ENCODE results near the gene WDR72. TPM values are rescaled to one million over a fixed set of nuclear protein-coding genes. Genes with fewer than 3 reads are reported as not detected.

The WDR72 gene
- total RNA-seq, 1 donor from 2014 or later = 2.0 TPM

- H3K27ac Mint-ChIP-seq = no peak overlapping the region
- H3K4me3 Mint-ChIP-seq = no peak overlapping the region
- no peaks in the 10 kb centered on the region for H3K36me3 Mint-ChIP-seq
Observed at GRCh38 chr15:53625260-53625659, 134.2 kb downstream of the WDR72 start.

GRCh38 chr15:53618461-53618860, 141.0 kb downstream of the WDR72 start:
- H3K4me1 Mint-ChIP-seq (ENCODE audit: unreplicated experiment) = no peaks in the 10 kb centered on the region
- H3K36me3 Mint-ChIP-seq = no peaks in the 10 kb centered on the region
- H3K27me3 Mint-ChIP-seq = no peaks in the 10 kb centered on the region
- DNase-seq (ENCODE audit: extremely low spot score, unreplicated experiment) = no peak
- no peak overlapping the region for H3K4me3 Mint-ChIP-seq
- H3K9me3 Mint-ChIP-seq = no peaks in the 10 kb centered on the region
- H3K27ac Mint-ChIP-seq = no peak overlapping the region
- no peak for TF ChIP-seq CTCF (conservative IDR thresholded peaks at IDR 0.05)

More at GRCh38 chr15:53625260-53625659, 134.2 kb downstream of the WDR72 start:
- TF ChIP-seq CTCF (conservative IDR thresholded peaks at IDR 0.05) = no peak
- peaks cover 3% of the 10 kb centered on the region for H3K4me1 Mint-ChIP-seq (ENCODE audit: unreplicated experiment)
- H3K9me3 Mint-ChIP-seq = no peaks in the 10 kb centered on the region
- no peak for DNase-seq (ENCODE audit: extremely low spot score, unreplicated experiment)
- peaks cover 3% of the 10 kb centered on the region for H3K27me3 Mint-ChIP-seq

GRCh38 chr15:53611145-53611920, 148.1 kb downstream of the WDR72 start:
- no peaks in the 10 kb centered on the region for H3K9me3 Mint-ChIP-seq
- H3K27ac Mint-ChIP-seq = no peak overlapping the region
- no peaks in the 10 kb centered on the region for H3K4me1 Mint-ChIP-seq (ENCODE audit: unreplicated experiment)
- no peaks in the 10 kb centered on the region for H3K27me3 Mint-ChIP-seq
- TF ChIP-seq CTCF (conservative IDR thresholded peaks at IDR 0.05) = no peak
- H3K4me3 Mint-ChIP-seq = no peak overlapping the region
- DNase-seq (ENCODE audit: extremely low spot score, unreplicated experiment) = no peak
- H3K36me3 Mint-ChIP-seq = no peaks in the 10 kb centered on the region

GRCh38 chr15:53591041-53591440, 168.4 kb downstream of the WDR72 start:
- Mint-ChIP-seq H3K4me1 (ENCODE audit: unreplicated experiment) (no peaks in the 10 kb centered on the region), H3K9me3 (no peaks in the 10 kb centered on the region), H3K27me3 (peaks cover 5% of the 10 kb centered on the region), H3K27ac (no peak overlapping the region), H3K36me3 (no peaks in the 10 kb centered on the region), H3K4me3 (no peak overlapping the region)
- TF ChIP-seq CTCF (conservative IDR thresholded peaks at IDR 0.05) = no peak
- no peak for DNase-seq (ENCODE audit: extremely low spot score, unreplicated experiment)

GRCh38 chr15:53590380-53590779, 169.1 kb downstream of the WDR72 start:
- Mint-ChIP-seq H3K27ac (no peak overlapping the region), H3K27me3 (peaks cover 5% of the 10 kb centered on the region), H3K4me1 (ENCODE audit: unreplicated experiment) (no peaks in the 10 kb centered on the region), H3K36me3 (no peaks in the 10 kb centered on the region), H3K9me3 (no peaks in the 10 kb centered on the region), H3K4me3 (no peak overlapping the region)
- TF ChIP-seq CTCF (conservative IDR thresholded peaks at IDR 0.05) = no peak
- DNase-seq (ENCODE audit: extremely low spot score, unreplicated experiment) = no peak
